Measurements from ENCODE around the gene NDUFAF7. TPM values are rescaled to one million over a fixed set of nuclear protein-coding genes. Genes with fewer than 3 reads are reported as not detected.

The NDUFAF7 gene
- total and polyA plus RNA-seq, 2 of the 13 experiments (the other 11 are each of a cell fraction or from before 2014, with no cell fraction given), result 27.0 to 40.8 TPM

DNA sequence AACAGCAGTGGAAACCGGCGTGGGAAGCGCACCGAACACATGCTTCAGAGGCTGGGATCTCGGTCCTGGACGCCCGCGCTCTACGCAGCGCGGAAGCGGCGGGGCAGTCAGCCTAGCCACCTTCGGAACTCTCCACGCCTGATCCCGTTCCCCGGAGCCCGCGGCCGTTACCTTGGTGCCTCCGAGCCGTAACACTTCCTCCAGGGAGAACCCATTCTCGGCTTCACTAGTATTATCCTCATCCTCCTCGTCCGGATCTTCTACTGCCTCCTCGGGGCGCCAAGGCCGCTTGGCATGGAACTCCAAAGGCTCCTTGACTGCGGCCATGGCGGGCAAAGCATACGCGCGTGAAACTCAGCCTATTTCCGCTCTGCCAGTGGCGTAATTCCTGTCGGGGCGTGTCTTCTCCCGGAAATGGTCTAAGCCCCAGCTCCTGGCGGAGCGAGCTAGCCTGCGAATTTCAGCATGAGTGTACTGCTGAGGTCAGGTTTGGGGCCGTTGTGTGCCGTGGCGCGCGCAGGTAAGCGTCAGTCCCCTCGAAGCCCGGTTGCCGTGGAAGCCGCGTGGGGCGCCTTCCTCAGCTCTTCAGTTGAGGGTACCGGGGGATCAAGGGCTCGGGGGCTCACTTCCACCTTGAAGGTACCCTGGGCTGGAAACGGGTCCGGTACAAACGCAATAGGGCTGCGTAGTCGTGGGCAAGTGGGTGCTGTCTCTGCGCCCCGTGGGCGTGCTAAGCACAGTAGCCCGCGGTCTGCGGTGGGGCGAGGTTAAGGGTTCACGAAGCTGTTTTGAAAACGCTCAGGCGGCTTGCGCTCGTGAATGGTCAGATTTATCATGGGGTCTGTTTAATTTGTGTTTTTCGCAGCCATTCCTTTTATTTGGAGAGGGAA lies at the start of gene NDUFAF7, which contains the start of gene CEBPZ (continued):
- TF ChIP-seq, protein P1, sequence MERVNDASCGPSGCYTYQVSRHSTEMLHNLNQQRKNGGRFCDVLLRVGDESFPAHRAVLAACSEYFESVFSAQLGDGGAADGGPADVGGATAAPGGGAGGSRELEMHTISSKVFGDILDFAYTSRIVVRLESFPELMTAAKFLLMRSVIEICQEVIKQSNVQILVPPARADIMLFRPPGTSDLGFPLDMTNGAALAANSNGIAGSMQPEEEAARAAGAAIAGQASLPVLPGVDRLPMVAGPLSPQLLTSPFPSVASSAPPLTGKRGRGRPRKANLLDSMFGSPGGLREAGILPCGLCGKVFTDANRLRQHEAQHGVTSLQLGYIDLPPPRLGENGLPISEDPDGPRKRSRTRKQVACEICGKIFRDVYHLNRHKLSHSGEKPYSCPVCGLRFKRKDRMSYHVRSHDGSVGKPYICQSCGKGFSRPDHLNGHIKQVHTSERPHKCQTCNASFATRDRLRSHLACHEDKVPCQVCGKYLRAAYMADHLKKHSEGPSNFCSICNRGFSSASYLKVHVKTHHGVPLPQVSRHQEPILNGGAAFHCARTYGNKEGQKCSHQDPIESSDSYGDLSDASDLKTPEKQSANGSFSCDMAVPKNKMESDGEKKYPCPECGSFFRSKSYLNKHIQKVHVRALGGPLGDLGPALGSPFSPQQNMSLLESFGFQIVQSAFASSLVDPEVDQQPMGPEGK (CRISPR knock-in tag; IDR thresholded peaks at IDR 0.05), result peak; percentile 60
- peak; percentile 78 for TF ChIP-seq TMF1 (CRISPR knock-in tag; IDR thresholded peaks at IDR 0.05; ENCODE audit: low read depth)
- peak; percentile 85 for TF ChIP-seq CEBPB (IDR thresholded peaks at IDR 0.05; ENCODE audit: borderline replicate concordance, low read depth, low read length)
- TF ChIP-seq, protein P2, sequence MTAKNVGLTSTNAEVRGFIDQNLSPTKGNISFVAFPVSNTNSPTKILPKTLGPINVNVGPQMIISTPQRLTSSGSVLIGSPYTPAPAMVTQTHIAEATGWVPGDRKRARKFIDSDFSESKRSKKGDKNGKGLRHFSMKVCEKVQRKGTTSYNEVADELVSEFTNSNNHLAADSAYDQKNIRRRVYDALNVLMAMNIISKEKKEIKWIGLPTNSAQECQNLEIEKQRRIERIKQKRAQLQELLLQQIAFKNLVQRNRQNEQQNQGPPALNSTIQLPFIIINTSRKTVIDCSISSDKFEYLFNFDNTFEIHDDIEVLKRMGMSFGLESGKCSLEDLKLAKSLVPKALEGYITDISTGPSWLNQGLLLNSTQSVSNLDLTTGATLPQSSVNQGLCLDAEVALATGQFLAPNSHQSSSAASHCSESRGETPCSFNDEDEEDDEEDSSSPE (CRISPR knock-in tag; IDR thresholded peaks at IDR 0.05), result peak; percentile 93
- TF ChIP-seq RFX1 (IDR thresholded peaks at IDR 0.05), result no peak
- no peak for TF ChIP-seq KDM1A (CRISPR knock-in tag; IDR thresholded peaks at IDR 0.05)
- peak; percentile 29; the same call in 1 of the 2 replicates for TF ChIP-seq MZF1 (CRISPR knock-in tag; IDR thresholded peaks at IDR 0.05; ENCODE audit: borderline replicate concordance)
- no peak for TF ChIP-seq RFX5 (IDR thresholded peaks at IDR 0.05; ENCODE audit: low read depth, low read length)
- TF ChIP-seq ZEB1 (IDR thresholded peaks at IDR 0.05; ENCODE audit: insufficient replicate concordance, low read depth), result peak; percentile 75
- no peak for TF ChIP-seq PAWR (CRISPR knock-in tag; IDR thresholded peaks at IDR 0.05; ENCODE audit: borderline replicate concordance)
- TF ChIP-seq KMT2B (CRISPR knock-in tag; IDR thresholded peaks at IDR 0.05), result peak; percentile 99
- TF ChIP-seq KLF15 (CRISPR knock-in tag; IDR thresholded peaks at IDR 0.05; ENCODE audit: borderline replicate concordance), result peak; percentile 64; the same call in 1 of the 2 replicates
- TF ChIP-seq ZNF737 (CRISPR knock-in tag; IDR thresholded peaks at IDR 0.05; ENCODE audit: borderline replicate concordance), result peak; percentile 96; the same call in 1 of the 2 replicates
- peak; percentile 58 for TF ChIP-seq RXRB (CRISPR knock-in tag; IDR thresholded peaks at IDR 0.05; ENCODE audit: borderline replicate concordance)
- TF ChIP-seq ZNF138 (CRISPR knock-in tag; IDR thresholded peaks at IDR 0.05; ENCODE audit: low read depth), result peak; percentile 64; the same call in 1 of the 2 replicates
- no peak for TF ChIP-seq HIC2 (CRISPR knock-in tag; IDR thresholded peaks at IDR 0.05; ENCODE audit: low read depth)
- TF ChIP-seq, protein P3, sequence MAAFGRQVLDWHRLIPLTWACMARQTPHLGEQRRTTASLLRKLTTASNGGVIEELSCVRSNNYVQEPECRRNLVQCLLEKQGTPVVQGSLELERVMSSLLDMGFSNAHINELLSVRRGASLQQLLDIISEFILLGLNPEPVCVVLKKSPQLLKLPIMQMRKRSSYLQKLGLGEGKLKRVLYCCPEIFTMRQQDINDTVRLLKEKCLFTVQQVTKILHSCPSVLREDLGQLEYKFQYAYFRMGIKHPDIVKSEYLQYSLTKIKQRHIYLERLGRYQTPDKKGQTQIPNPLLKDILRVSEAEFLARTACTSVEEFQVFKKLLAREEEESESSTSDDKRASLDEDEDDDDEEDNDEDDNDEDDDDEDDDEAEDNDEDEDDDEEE (CRISPR knock-in tag; IDR thresholded peaks at IDR 0.05), result peak; percentile 87
- peak; percentile 95 for TF ChIP-seq ELF1 (CRISPR knock-in tag; IDR thresholded peaks at IDR 0.05)
- TF ChIP-seq TAF1 (CRISPR knock-in tag; IDR thresholded peaks at IDR 0.05), result peak; percentile 97
- TF ChIP-seq ZBTB38 (CRISPR knock-in tag; IDR thresholded peaks at IDR 0.05), result no peak; the same call in 1 of the 2 replicates
- TF ChIP-seq GTF3A (CRISPR knock-in tag; conservative IDR thresholded peaks at IDR 0.05), result no peak
- no peak for TF ChIP-seq MATR3 (CRISPR knock-in tag; IDR thresholded peaks at IDR 0.05)
- no peak for TF ChIP-seq ZNF775 (CRISPR knock-in tag; IDR thresholded peaks at IDR 0.05; ENCODE audit: borderline replicate concordance)
- no peak; the same call in 1 of the 2 replicates for TF ChIP-seq NFYB (CRISPR knock-in tag; IDR thresholded peaks at IDR 0.05)
